NCI-H748 (cell line): ENCODE results near the gene IFT80.
"Not testable (repeated sequence)": the region's sequence is repeated elsewhere in the genome, so short reads cannot be mapped to it uniquely, and the experiment has no call there.

Experiments used
- DNase-seq: peaks from one replicate; lab custom pipeline; 2025; ENCODE audit not compliant: unreplicated experiment; lab: John Stamatoyannopoulos, UW

Gene IFT80

GRCh38 chr3:160280836-160281235 is 118.2 kb downstream of the IFT80 start:
- no peak for DNase-seq

DNA sequence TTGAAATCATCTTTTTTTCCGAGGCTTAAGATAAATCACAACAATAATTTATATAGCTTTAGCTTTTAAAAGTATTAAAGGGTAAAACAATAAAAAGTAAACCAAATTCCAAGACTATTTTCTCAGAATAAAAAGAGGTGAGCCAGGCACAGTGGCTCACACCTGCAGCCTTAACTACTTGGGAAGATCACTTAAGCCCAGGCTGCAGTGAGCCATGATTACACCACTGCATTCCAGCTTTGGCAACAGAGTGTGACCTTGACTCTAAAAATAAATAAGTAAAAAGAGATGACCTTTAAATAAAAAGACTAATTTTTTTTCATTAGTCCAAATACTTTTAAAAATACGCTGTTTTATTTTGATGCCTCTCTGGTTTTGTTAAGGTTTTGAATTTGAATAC is 119.4 kb downstream of the IFT80 start:
- no peak for DNase-seq

DNA sequence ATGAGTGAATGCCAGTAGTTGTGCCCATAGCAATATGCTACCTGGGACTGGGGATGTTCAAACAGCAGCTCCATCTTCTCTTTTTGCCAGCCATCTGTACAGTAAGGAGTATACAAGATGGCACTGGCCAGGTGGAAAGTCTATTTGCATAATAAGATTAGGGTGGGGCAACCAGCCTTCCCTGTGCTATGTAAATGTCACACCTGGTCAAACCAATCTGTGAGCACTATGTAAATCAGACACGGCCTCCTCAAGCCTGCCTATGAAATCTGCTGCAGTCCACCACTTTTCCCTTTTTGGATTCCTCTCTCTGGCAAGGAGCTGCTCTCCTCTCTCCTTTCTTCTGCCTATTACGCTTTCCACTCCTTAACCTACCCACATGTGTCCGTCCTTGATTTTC is 120.8 kb downstream of the IFT80 start:
- DNase-seq, result peak; percentile 36

- DNase-seq, result peak; percentile 92
These were observed 133.9 kb downstream of the IFT80 start for GRCh38 chr3:160265088-160265487.

DNA sequence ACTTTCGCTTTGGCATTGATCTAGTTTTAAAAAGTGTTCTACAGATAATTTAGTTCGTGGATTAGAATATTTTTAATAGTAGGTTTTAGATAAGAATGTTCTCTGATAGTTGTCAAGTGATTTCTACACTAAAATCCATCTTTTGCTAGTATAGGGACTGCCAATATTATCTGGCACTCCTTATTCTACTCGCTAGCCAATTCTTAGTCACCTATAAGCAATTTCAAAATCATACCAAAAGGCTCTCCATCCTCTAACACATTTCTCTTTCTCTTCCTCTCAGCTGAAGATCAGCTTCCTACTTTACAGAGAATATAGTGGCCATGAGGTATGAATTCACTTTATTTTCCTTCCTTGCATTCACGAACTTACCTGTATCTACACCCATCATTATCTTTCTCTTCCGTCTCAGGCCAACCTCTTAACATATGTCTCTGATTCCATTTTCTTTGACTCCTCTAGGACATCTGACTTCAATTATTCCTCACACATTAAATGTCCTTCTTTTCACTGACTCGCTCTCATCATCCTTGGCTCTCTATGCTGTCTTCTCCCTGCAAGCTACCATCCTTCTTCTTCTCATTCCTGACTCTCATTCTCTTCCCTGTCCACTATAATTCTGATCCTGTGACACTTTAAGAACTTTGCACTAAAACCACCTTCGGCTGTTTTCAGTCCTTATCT is 138.3 kb downstream of the IFT80 start:
- DNase-seq, result no peak

DNA sequence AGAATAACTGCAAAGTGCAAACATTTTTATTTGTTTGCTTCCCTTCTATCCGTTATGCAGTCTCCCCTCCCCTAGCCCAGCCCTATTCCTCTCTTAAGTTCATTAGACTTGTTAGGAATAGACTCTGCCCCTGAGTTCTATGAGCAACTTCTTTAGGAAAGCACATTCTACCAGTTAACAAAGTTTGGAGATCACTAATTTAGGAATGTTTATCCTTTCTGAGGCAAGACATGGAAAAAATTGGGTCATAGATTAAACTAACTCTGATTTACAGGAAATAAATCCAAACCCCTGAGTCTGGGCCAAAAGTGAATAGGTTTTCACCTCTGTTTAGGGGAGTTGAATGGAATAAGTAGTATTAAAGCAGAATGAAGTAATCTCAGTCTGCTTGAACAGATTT is 139.4 kb downstream of the IFT80 start:
- no peak for DNase-seq

GRCh38 chr3:160257606-160258005 is 141.4 kb downstream of the IFT80 start:
- DNase-seq, result no peak

GRCh38 chr3:160253298-160253697 is 145.7 kb downstream of the IFT80 start:
- no peak for DNase-seq

- no peak for DNase-seq
These were observed 151.3 kb downstream of the IFT80 start for GRCh38 chr3:160247766-160248165.

- no peak for DNase-seq
These were observed 153.7 kb downstream of the IFT80 start for GRCh38 chr3:160245261-160245800.

GRCh38 chr3:160240719-160241118 is 158.3 kb downstream of the IFT80 start:
- DNase-seq, result not testable (repeated sequence)

GRCh38 chr3:160232014-160232413 is 167.0 kb downstream of the IFT80 start:
- no peak for DNase-seq

DNA sequence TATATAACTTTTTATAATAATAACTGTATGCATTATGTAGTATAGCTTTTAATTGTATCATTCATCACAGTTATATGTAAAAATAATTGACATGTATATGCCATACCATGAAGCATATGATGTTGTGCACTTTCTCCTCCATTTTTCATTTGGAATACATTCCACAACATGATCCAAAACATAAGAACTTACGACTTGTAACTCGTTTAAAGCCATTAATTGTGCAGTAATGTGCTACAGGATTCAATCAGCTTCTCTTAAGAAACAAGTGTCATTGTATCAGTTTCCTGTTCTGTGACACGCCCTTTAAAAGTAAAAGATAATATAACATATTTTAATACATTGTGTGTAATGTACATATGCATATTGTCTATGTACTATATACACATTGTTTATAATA is 171.6 kb downstream of the IFT80 start:
- DNase-seq, result no peak

GRCh38 chr3:160226026-160226907 is 172.8 kb downstream of the IFT80 start:
- peak; percentile 54 for DNase-seq

DNA sequence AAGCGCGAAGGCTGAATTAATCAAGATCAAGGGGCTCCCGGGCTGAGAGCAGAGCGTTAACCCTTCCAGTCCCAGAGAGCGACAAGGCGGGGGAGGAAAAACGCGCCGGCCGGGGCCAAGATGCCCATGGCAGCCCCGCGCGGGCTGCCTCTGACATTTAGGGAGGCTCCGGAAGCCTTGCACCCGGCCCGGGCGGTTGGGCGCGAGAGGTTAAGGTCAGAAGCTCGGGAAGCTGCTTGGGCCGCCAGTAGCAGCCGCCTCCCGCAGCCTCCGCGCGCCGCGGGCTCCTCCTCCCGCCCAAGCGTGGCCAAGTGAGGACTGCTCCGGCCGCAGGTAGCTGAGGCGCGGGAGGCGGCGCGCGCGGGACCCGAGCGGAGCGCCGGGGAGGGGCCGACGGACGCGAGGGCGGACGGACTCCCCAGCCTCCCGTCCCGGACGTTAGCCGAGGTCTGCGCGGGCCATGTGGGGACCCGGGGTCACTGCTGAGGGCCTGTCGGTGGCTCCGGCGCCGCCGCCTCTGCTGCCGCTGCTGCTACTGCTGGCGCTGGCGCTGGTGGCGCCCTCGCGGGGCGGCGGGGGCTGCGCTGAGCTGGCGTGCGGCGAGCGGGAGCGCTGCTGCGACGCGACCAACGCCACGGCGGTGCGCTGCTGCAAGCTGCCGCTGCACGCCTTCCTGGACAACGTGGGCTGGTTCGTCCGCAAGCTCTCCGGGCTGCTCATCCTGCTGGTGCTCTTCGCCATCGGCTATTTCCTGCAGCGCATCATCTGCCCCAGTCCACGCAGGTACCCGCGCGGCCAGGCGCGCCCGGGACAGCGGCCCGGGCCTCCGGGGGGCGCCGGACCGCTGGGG is 173.6 kb downstream of the IFT80 start, which contains the start of gene C3orf80:
TSS of gene C3orf80 (plus strand) at position 247 of the 850 bp plus-strand sequence. CDS start at position 461, 214 bp downstream.
- peak; percentile 73 for DNase-seq

- no peak for DNase-seq
These were observed 174.2 kb downstream of the IFT80 start for GRCh38 chr3:160224811-160225175.

GRCh38 chr3:160224256-160224655 is 174.8 kb downstream of the IFT80 start:
- DNase-seq, result peak; percentile 13

DNA sequence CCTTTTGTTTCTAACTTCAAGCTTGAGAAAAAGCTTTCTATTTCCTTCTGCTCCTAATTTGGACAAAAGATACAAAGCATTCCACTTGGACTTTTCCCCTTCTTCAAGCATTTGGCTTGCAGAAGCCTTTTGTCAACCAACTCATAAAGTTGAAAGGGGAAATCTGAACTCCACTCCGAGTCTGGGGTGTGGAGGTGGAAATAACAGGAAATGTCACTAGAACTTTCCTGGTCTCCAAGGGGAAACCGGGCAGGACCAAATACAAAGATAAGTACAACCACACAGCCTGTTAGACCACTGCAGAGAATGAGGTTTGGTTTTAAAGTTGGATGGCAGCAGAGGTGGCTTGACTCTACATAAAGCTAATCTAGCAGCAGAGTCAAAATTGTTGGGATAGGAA is 178.0 kb downstream of the IFT80 start:
- no peak for DNase-seq

- DNase-seq, result no peak
These were observed 179.0 kb downstream of the IFT80 start for GRCh38 chr3:160220038-160220437.

GRCh38 chr3:160218136-160218535 is 180.9 kb downstream of the IFT80 start:
- DNase-seq, result no peak

DNA sequence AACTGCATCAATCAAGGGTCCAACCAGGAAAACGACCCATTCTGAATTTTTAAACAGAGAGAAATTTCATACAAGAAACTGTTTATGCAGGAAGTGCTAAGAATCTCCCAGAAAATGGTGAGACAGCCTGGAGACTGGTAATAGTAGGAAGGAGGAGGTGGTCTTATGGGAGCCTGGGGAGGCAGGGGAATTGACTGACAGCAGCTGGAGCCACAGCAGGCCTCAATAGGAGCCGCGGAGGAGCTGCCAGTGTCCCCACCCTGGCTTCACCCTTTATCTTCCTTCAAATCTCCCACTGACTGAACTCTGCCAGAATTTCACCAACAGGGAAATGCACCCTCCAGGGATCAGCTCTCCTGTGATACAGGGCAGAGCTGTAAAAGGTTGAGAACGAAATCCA is 181.3 kb downstream of the IFT80 start:
- no peak for DNase-seq
